IMR-90 (cell line): ENCODE results near the gene LY6G5C. TPM values are rescaled to one million over a fixed set of nuclear protein-coding genes. Genes with fewer than 3 reads are reported as not detected.

Source experiments
- ATAC-seq: fragments of 200-7000 bp; cut with Tn5 transposase; 2 replicates; pipeline ENCODE4 v1.9.1; 2020; ENCODE audit warnings: low read depth, mild to moderate bottlenecking, moderate library complexity
- BruUV-seq: library from RNA; stranded (reverse); fragments of 400-500 nt; replicated peaks from 2 replicates; lab custom pipeline; 2021; lab: Mats Ljungman, UMichigan
- CTCF ChIA-PET: fragments of 300-600 bp; formaldehyde crosslinking; extraction: SDS; loops from one replicate; lab custom pipeline; 2021; ENCODE audit warnings: antibody characterized with exemption; lab: Yijun Ruan, JAX
- POLR2A ChIA-PET: fragments of 300-600 bp; sonication (Branson Sonifier 250); formaldehyde crosslinking; loops from one replicate; lab custom pipeline; 2022; ENCODE audit warnings: antibody characterized with exemption; ENCODE audit not compliant: unreplicated experiment; lab: Charles Lee
- DNase-seq: peaks from one replicate; pipeline ENCODE4 v3.0.0; 2013
- H2AFZ ChIP-seq: replicated peaks from 2 replicates; pipeline ENCODE3; 2013; ENCODE audit warnings: low read length, mild to moderate bottlenecking; ENCODE audit not compliant: poor library complexity
- H2AK5ac ChIP-seq: 2 replicates; pipeline ENCODE4 v1.6.1; 2013; ENCODE audit warnings: low read depth, low read length, inconsistent platforms
- H2AK9ac ChIP-seq: replicated peaks from 2 replicates; pipeline ENCODE3; 2013; ENCODE audit warnings: mild to moderate bottlenecking, low read depth, low read length, moderate library complexity; ENCODE audit not compliant: poor library complexity
- H2BK120ac ChIP-seq: 2 replicates; pipeline ENCODE4 v1.6.1; 2013; ENCODE audit warnings: low read depth, low read length, inconsistent platforms
- H2BK15ac ChIP-seq: 3 replicates; pipeline ENCODE4 v1.6.1; 2013; ENCODE audit warnings: low read depth, low read length, inconsistent platforms
- H2BK20ac ChIP-seq: 2 replicates; pipeline ENCODE4 v1.6.1; 2013; ENCODE audit warnings: low read depth, mild to moderate bottlenecking, inconsistent platforms, low read length, moderate library complexity
- H2BK5ac ChIP-seq: 2 replicates; pipeline ENCODE4 v1.6.1; 2013; ENCODE audit warnings: mild to moderate bottlenecking, low read depth, low read length, inconsistent platforms; ENCODE audit not compliant: poor library complexity, severe bottlenecking
- H3K14ac ChIP-seq: replicated peaks from 2 replicates; pipeline ENCODE4 v1.6.1; 2013; ENCODE audit warnings: low read depth, low read length, inconsistent platforms
- H3K18ac ChIP-seq: 2 replicates; pipeline ENCODE4 v1.6.1; 2013; ENCODE audit warnings: low read depth, low read length, control low read depth
- H3K23ac ChIP-seq: 2 replicates; pipeline ENCODE4 v1.6.1; 2013; ENCODE audit warnings: low read depth, low read length, inconsistent platforms
- H3K27ac ChIP-seq: 2 replicates; pipeline ENCODE4 v1.5.1; 2013; ENCODE audit warnings: mild to moderate bottlenecking, control low read depth, low read length; ENCODE audit not compliant: insufficient read depth
- H3K27me3 ChIP-seq: 2 replicates; pipeline ENCODE4 v1.6.1; 2013; ENCODE audit warnings: low read length; ENCODE audit not compliant: control insufficient read depth, insufficient read depth
- H3K36me3 ChIP-seq: 2 replicates; pipeline ENCODE4 v1.6.1; 2013; ENCODE audit warnings: low read length, mixed read lengths; ENCODE audit not compliant: control insufficient read depth, insufficient read depth
- H3K4ac ChIP-seq: 2 replicates; pipeline ENCODE4 v1.6.1; 2013; ENCODE audit warnings: low read depth, low read length, inconsistent platforms
- H3K4me1 ChIP-seq: 2 replicates; pipeline ENCODE4 v1.6.1; 2013; ENCODE audit warnings: low read length, mixed read lengths; ENCODE audit not compliant: control insufficient read depth, insufficient read depth
- H3K4me2 ChIP-seq: 2 replicates; pipeline ENCODE4 v1.6.1; 2013; ENCODE audit warnings: low read depth, mild to moderate bottlenecking, control low read depth, low read length, moderate library complexity
- H3K4me3 ChIP-seq: 2 replicates; pipeline ENCODE4 v1.5.1; 2013; ENCODE audit warnings: low read depth, mild to moderate bottlenecking, control low read depth, low read length, moderate library complexity; ENCODE audit not compliant: insufficient read depth
- H3K56ac ChIP-seq: 2 replicates; pipeline ENCODE4 v1.6.1; 2013; ENCODE audit warnings: low read length, inconsistent platforms; ENCODE audit not compliant: insufficient read depth; ENCODE audit errors: extremely low read depth
- H3K79me1 ChIP-seq, 2 experiments: 2 replicates each; pipeline ENCODE4 v1.6.1; 2013; ENCODE audit warnings: low read length in 2 of 2, inconsistent platforms in 1 of 2, low read depth in 1 of 2
- H3K9ac ChIP-seq: 2 replicates; pipeline ENCODE4 v1.6.1; 2013; ENCODE audit warnings: low read depth, low read length, control low read depth
- H3K9me1 ChIP-seq: 2 replicates; pipeline ENCODE4 v1.6.1; 2013; ENCODE audit warnings: low read length, inconsistent platforms; ENCODE audit not compliant: insufficient read depth
- H3K9me3 ChIP-seq: 2 replicates; pipeline ENCODE4 v1.6.1; 2013; ENCODE audit warnings: low read length; ENCODE audit not compliant: control insufficient read depth, insufficient read depth
- H4K20me1 ChIP-seq: 2 replicates; pipeline ENCODE4 v1.6.1; 2013; ENCODE audit warnings: low read length, inconsistent platforms; ENCODE audit not compliant: insufficient read depth
- H4K5ac ChIP-seq: 2 replicates; pipeline ENCODE4 v1.6.1; 2013; ENCODE audit warnings: mild to moderate bottlenecking, low read depth, low read length, control low read depth
- H4K8ac ChIP-seq, 2 experiments: 2 replicates each; pipeline ENCODE4 v1.6.1; 2013; ENCODE audit warnings: low read depth in 2 of 2, low read length in 2 of 2, control low read depth in 1 of 2, inconsistent platforms in 1 of 2
- H4K91ac ChIP-seq: 2 replicates; pipeline ENCODE4 v1.6.1; 2013; ENCODE audit warnings: low read depth, low read length, inconsistent platforms; ENCODE audit not compliant: insufficient read depth
- BHLHE40 ChIP-seq: fragments of 150-350 bp; IDR thresholded peaks from 2 replicates; pipeline ENCODE4 v1.6.1; 2016; ENCODE audit warnings: mild to moderate bottlenecking, low read depth, low read length
- CEBPB ChIP-seq: IDR thresholded peaks from 2 replicates; pipeline ENCODE4 v1.6.1; 2012; ENCODE audit warnings: low read depth, low read length, improper control_type of control experiment
- CHD1 ChIP-seq: IDR thresholded peaks from 2 replicates; pipeline ENCODE4 v1.6.1; 2012; ENCODE audit warnings: low read depth, low read length, improper control_type of control experiment
- CTCF ChIP-seq: conservative IDR thresholded peaks from 2 replicates; pipeline ENCODE4 v1.5.1; 2012; ENCODE audit warnings: mild to moderate bottlenecking, low read depth, low read length, improper control_type of control experiment
- ELK1 ChIP-seq: fragments of 150-350 bp; IDR thresholded peaks from 2 replicates; pipeline ENCODE4 v1.6.1; 2016; ENCODE audit warnings: low read depth, mild to moderate bottlenecking, low read length, moderate library complexity, borderline replicate concordance
- FOS ChIP-seq: fragments of 150-350 bp; IDR thresholded peaks from 2 replicates; pipeline ENCODE4 v1.6.1; 2016; ENCODE audit warnings: low read depth, low read length
- MAFK ChIP-seq: IDR thresholded peaks from 2 replicates; pipeline ENCODE4 v1.6.1; 2012; ENCODE audit warnings: low read depth, low read length, improper control_type of control experiment
- MAZ ChIP-seq: IDR thresholded peaks from 2 replicates; pipeline ENCODE4 v1.6.1; 2012; ENCODE audit warnings: low read depth, mild to moderate bottlenecking, low read length, improper control_type of control experiment, moderate library complexity, borderline replicate concordance
- MXI1 ChIP-seq: IDR thresholded peaks from 2 replicates; pipeline ENCODE4 v1.6.1; 2012; ENCODE audit warnings: low read depth, mild to moderate bottlenecking, low read length, moderate library complexity, borderline replicate concordance
- NFE2L2 ChIP-seq: fragments of 150-350 bp; IDR thresholded peaks from 2 replicates; pipeline ENCODE4 v1.6.1; 2016; ENCODE audit warnings: low read depth, mild to moderate bottlenecking, low read length
- POLR2A ChIP-seq: IDR thresholded peaks from 2 replicates; pipeline ENCODE4 v1.6.1; 2012; ENCODE audit warnings: mild to moderate bottlenecking, low read depth, low read length
- RAD21 ChIP-seq: IDR thresholded peaks from 2 replicates; pipeline ENCODE4 v1.6.1; 2012; ENCODE audit warnings: low read length, improper control_type of control experiment
- RCOR1 ChIP-seq: IDR thresholded peaks from 2 replicates; pipeline ENCODE4 v1.6.1; 2012; ENCODE audit warnings: mild to moderate bottlenecking, low read length, improper control_type of control experiment; ENCODE audit not compliant: insufficient replicate concordance
- RFX5 ChIP-seq: IDR thresholded peaks from 2 replicates; pipeline ENCODE4 v1.8.0; 2012; ENCODE audit warnings: low read depth, mild to moderate bottlenecking, low read length, moderate library complexity
- SMC3 ChIP-seq: fragments of 150-350 bp; IDR thresholded peaks from 2 replicates; pipeline ENCODE4 v1.6.1; 2016; ENCODE audit warnings: low read depth, mild to moderate bottlenecking, antibody characterized with exemption, low read length, moderate library complexity
- USF2 ChIP-seq: fragments of 150-350 bp; IDR thresholded peaks from 2 replicates; pipeline ENCODE4 v1.6.1; 2017; ENCODE audit warnings: mild to moderate bottlenecking, antibody characterized with exemption, low read length, low read depth
- WGBS, 2 experiments: methylation state at CpG; one replicate each; pipeline versions ENCODE4 v1.1.5 to v1.1.7; 2013; ENCODE audit warnings: missing lambda C conversion rate in 2 of 2; ENCODE audit not compliant: insufficient read length in 1 of 2; ENCODE audit errors: extremely low coverage in 2 of 2; 5-methylcytosine and 5-hydroxymethylcytosine counted together
- dilution Hi-C: fragments of 300-500 bp; cut with HindIII; formaldehyde crosslinking; loops from one replicate; pipeline ENCODE4 v1.14.3; 2018; ENCODE audit warnings: low sequenced_read_pairs; ENCODE audit not compliant: unreplicated experiment
- in situ Hi-C: fragments of 300-500 bp; cut with MboI; formaldehyde crosslinking; loops from 3 replicates; pipeline ENCODE4 v1.14.3; 2019; ENCODE audit warnings: low sequenced_read_pairs, inconsistent platforms, mixed read lengths
- intact Hi-C: fragments of 100-400 bp; cut with micrococcal nuclease; formaldehyde crosslinking; loops from 2 replicates; pipeline ENCODE4 v1.10.0; 2022
- polyA plus RNA-seq, 3 experiments: library from polyadenylated mRNA; depleted of rRNA; stranded (reverse); fragments of >200 nt; gene quantifications; 2 replicates each; pipeline ENCODE4 v1.2.3, GENCODE V29; 2012; ENCODE audit warnings: low replicate concordance in 1 of 3
- total RNA-seq: library from RNA; depleted of rRNA; stranded (reverse); fragments of >200 nt; gene quantifications from 2 replicates; pipeline ENCODE4 v1.2.3, GENCODE V29; 2012

LY6G5C gene
- total and polyA plus RNA-seq, 2 of the 4 experiments (the other 2 are of a cell fraction), result 0.18 to 2.0 TPM

GRCh38 chr6:31718265-31718664 is 37.4 kb upstream of the LY6G5C start:
- Histone ChIP-seq H4K91ac (no peak overlapping the region), H3K23ac (no peak overlapping the region; the same call in 1 of the 2 replicates), H2AK5ac (no peak overlapping the region), H2BK5ac (no peak overlapping the region), H3K9me1 (peaks cover 4% of the 10 kb centered on the region; the same call in 1 of the 2 replicates), H3K4me1 (no peaks in the 10 kb centered on the region), H3K27me3 (peaks cover 18% of the 10 kb centered on the region), H2BK20ac (no peak overlapping the region), H4K20me1 (no peaks in the 10 kb centered on the region), H3K18ac (no peak overlapping the region), H3K36me3 (no peaks in the 10 kb centered on the region), H3K9me3 (no peaks in the 10 kb centered on the region), H2BK120ac (no peak overlapping the region), H2AFZ (no peak overlapping the region), H4K5ac (no peak overlapping the region), H3K4me3 (no peak overlapping the region), H4K8ac (no peak overlapping the region), H3K9ac (no peak overlapping the region), H3K14ac (no peak overlapping the region), H2AK9ac (no peak overlapping the region), H3K27ac (no peak overlapping the region), H3K56ac (no peak overlapping the region), H2BK15ac (no peak overlapping the region), H3K79me1 (no peaks in the 10 kb centered on the region), H3K4ac (no peak overlapping the region), H3K4me2 (no peak overlapping the region)
- ATAC-seq (no peak), DNase-seq (no peak)
- no CpG with 5 or more reads among the region's 1 CpG for WGBS, 2 experiments
- dilution Hi-C loops (no loop called here), intact Hi-C loops (no loop called here), in situ Hi-C loops (no loop called here)
- ChIA-PET POLR2A (no interaction called here), CTCF (no interaction called here)
- no TSS peak for BruUV-seq
- no peak for TF ChIP-seq CEBPB
- no peak for TF ChIP-seq CHD1
- TF ChIP-seq NFE2L2, result no peak
- no peak for TF ChIP-seq ELK1
- TF ChIP-seq RAD21, result no peak
- TF ChIP-seq FOS, result no peak
- TF ChIP-seq POLR2A, result no peak
- TF ChIP-seq CTCF, result no peak
- no peak for TF ChIP-seq MAZ
- no peak for TF ChIP-seq MAFK
- TF ChIP-seq SMC3, result no peak
- TF ChIP-seq BHLHE40, result no peak
- no peak for TF ChIP-seq USF2
- TF ChIP-seq RFX5, result no peak
- TF ChIP-seq MXI1, result no peak
- TF ChIP-seq RCOR1, result no peak
